GM21528 (cell line): Measurements from ENCODE around the gene GPM6B.

ENCODE experiments used
- ATAC-seq: cut with Tn5 transposase; IDR thresholded peaks from one replicate; pipeline ENCODE4 v1.9.1; 2021; ENCODE audit warnings: mild to moderate bottlenecking, moderate library complexity; ENCODE audit not compliant: unreplicated experiment, low FRiP score

GPM6B gene

DNA sequence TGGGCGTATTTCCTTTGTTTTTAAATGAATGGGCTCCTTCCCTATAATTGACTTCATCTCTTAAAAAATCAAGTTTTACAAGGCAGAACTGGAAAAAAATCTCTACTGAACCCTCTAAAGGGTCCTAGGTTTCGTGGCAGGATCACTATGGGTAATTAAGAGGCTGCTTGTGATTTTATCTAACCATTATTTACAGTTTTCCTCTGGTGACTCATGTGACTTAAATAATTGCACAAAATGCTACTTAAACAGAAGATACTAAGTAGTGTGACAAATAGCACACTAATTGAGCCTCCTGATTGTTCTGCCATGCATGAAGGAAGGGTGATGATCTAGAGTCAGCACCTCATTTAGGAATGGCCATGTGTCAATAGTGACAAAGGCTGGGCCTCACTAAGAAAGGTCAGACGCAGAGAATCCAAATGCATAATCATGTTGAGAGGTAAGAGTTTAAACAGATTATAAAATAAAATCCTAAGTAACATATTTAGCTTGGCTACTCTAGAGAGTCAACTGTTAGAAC lies 46.8 kb downstream of the GPM6B start:
- no peak for ATAC-seq

DNA sequence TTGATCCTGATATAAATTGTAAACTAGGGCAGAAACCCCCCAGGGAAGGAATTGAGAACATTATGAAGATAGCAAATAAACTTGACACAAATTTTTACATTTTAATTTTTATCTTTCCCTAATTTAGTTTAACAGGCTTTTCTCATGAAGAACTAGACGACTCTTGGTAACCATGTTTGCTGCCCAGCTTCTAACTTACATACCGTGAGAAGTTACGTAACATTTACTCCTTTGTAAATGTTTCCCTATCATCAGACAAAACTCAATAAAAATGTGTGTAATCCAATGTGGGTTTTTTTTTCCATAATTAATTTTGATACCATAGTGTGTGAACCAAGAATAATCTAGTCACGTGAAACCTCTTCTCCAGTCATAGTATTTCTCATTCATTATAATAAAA lies 48.0 kb downstream of the GPM6B start:
- no peak for ATAC-seq

GRCh38 chrX:13764765-13765164 lies 52.1 kb downstream of the GPM6B start:
- ATAC-seq: no peak

DNA sequence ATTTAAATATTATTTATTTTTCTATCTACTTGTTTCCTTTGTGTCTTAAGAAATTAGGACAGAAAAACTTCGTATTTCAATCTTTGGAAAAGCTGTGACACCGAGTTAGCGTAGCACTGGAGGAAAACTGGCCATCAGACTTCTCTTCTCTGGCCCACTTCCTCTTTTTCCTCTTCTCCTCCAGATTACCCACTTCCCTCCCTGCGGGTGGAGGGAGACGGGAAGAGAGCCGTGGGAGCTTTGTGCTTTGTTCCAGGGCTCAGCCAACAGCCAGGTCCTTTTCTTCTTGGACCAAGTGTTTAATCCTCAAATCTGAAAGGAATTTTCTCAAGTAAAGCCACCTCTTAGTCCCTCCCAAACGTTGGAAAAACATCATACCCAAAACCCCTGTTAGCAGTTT lies 52.6 kb downstream of the GPM6B start:
- ATAC-seq: no peak

DNA sequence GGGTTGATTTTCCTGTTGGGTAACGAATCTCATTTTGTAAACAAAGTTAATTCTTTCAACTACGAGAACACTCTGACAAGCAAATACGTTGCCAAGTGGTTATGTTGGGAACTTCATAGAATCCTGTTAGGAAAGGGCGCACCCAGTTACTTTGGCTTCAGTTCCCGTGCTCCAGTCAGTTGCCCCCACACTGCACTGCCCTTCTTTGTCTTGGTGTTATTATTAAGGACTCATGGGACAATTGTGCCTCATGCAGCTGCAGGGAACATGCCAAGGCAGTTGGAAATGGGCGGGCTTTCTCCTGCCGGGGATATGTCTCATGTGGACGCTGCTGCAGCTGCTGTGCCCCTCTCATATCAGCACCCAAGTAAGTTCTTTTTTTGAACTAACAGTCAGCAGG lies 53.4 kb downstream of the GPM6B start:
- ATAC-seq: no peak

- no peak for ATAC-seq
Measured at GRCh38 chrX:13761606-13762414, 55.1 kb downstream of the GPM6B start.

DNA sequence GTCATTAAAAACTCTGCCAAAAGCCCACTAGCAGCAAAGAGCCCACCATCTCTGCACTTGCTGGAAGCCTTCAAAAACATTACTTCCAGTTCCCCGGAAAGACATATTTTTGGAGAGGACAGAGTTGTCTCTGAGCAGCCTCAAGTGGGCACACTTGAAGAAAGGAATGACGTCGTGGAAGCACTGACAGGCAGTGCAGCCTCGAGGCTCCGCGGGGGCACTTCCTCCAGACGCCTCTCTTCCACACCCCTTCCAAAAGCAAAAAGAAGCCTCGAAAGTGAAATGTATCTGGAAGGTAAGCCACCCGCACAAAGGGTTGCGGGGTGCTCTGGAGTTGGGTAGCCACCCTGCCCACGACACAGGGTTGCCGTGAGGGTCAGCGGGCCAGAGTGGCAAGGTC lies 56.5 kb downstream of the GPM6B start:
- no peak for ATAC-seq

- peak; percentile 79 for ATAC-seq
Measured at GRCh38 chrX:13759152-13759718, 57.7 kb downstream of the GPM6B start.

DNA sequence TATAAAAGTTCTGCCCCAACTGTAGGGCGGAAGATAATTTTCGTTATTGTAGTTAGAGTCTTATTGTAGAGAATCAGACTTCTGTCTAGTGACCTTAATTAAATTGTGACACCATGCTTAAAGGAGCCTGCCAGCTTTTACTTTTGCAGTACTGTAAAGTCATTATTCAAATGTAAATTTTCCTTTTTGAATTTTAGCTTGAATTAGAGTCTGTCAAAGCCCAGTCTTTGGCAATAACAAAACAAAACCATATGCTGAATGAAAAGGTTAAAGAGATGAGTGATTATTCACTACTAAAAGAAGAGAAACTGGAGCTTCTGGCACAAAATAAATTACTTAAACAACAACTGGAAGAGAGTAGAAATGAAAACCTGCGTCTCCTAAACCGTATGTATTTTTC lies 60.5 kb downstream of the GPM6B start:
- ATAC-seq: no peak

DNA sequence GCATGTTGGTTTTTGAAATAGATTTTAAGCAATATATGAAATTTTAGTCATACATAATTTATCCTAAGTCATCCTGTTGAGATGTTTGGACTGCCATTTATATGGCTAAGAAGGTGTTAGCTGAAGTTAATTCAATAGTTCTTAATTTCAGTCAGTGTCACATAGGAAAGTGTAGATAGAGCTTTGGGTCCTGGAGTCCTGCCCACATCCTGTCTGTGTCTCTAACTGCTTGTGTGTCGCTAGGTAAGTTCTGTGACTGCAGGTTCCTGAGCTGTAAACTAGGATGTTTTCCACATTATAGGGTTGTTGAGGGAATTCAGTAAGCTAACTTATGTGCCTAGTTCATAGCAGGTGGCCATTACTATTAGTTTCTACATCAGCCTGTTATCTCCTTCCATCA lies 61.6 kb downstream of the GPM6B start:
- no peak for ATAC-seq

DNA sequence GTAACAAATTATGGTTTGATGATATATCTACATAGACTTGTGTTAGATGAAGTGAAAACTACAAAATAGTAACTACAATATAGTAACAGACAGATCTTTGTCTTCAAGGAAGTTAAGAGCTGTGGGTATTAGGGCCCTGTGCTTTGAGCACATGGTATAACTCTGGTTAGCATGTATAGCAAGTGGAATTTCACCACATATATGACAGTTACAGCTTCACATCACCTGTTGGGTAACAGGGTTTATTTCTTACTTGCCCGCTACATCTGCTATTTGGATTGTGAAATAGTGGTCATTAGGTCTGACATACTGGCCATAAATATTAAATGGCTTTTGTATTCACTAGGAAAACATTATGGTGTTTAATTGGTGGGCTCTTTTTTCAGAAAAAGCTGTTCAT lies 62.1 kb downstream of the GPM6B start:
- no peak for ATAC-seq

DNA sequence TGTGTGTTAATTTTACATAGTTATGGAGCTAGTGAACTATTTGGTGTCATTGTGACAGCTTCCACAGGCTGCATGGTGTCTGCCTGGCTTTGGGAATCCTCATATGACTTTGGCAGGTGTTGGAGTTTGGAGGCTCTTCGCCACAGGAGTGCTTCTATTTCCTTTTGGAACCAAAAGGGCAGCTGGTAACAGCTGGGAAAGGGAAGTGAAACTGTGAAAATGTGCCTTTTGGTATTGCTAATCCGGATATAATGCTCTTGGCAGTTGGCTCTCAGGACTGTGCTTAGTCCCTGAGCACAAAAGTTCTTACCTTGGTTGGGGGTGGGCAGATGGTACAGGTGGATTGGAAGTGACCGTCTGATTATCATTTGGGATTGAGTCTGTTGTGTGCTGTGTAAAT lies 64.2 kb downstream of the GPM6B start:
- peak; percentile 69 for ATAC-seq

DNA sequence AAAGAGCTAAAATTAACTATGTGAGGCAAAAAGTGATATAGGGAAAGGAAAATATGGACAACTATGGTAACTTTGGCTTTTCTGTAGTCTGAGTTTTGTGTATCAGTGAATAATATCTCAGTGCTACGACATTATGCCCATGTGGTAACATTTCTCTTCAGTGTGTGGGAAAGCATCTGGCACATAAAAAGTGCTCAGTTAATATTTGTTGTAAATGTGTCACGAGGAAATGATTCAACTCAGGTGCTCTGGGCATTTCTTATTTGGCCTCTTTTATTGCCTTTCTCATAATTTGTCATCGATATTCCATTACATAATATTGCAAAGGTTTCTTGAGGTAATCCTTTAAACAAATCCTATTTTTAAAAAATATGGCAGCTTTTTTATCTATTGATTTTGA lies 64.8 kb downstream of the GPM6B start:
- no peak for ATAC-seq

DNA sequence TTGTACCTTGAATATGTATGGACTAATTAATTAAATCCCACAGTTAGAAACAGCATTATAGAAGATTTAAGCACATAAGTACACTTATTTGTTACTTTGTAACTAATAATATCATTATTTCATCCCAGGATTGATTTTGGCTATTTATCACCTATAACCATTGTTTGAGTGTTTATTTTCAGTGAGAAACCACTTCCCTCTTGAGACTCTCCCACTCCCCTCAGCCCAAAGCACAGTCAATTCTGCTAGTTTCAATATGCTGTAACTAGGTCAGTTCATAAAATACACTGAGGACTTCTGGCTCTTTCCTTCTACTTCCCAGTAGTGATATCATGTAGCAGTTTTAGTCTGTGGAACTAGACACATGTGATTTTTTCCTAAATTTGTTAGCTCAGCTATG lies 66.1 kb downstream of the GPM6B start:
- peak; percentile 49 for ATAC-seq

DNA sequence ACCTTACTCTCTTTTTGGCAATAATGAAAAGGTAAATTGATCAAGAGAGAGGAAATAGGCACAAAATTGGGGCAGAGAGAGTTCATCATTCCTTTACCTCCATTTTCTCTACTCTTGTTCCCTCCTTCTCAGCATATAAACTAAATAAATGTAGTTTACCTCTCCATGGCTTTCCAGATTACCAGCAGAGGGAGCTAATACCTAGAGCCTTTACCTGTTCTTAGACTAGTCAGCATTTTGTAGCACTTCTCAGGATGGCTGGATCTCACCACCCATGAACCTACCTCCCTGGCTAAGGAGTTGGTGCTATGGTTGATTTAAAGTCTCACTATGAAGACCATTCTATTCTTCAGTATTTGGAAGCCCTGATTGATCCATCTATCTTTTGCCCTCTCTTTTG lies 66.7 kb downstream of the GPM6B start:
- ATAC-seq: no peak

DNA sequence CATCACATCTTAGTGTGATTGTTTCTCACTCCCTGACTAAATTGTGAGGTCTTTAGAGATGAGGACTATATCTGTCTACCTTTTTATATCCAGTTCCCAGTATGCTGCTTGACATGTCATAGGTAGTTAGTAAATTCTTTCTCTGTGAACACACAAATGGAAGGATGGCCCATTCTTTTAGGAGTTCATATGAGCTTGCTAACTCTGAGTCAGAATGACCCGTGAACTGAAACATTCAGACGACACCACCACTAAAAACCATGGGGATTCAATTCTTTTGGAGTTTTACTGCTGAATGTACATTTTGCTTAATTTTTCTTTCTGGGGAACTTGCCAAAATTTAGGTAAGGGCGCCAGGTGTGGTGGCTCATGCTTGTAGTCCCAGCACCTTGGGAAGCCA lies 68.4 kb downstream of the GPM6B start:
- ATAC-seq: no peak

DNA sequence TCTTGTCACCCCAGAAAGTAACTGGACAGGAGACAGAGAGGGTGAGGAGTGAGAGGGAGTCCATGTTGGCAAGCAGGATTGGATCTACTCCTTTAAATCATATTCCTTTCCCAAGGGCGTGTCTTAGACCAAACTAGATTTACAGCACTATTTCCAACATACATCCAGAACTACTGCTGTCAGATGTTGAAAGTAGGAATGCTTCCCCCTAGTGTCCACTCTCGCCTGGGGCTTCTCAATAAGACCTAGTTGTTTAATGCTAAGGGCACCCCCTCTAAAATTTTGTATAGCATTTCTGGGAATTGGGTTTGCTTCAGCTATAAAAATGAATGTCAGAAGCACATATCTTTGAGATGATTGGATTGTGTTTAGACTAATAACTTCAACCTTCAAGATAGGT lies 69.1 kb downstream of the GPM6B start:
- ATAC-seq: no peak

GRCh38 chrX:13742397-13743176 lies 74.3 kb downstream of the GPM6B start:
- ATAC-seq: peak; percentile 95

GRCh38 chrX:13741695-13742094 lies 75.2 kb downstream of the GPM6B start:
- ATAC-seq: no peak

DNA sequence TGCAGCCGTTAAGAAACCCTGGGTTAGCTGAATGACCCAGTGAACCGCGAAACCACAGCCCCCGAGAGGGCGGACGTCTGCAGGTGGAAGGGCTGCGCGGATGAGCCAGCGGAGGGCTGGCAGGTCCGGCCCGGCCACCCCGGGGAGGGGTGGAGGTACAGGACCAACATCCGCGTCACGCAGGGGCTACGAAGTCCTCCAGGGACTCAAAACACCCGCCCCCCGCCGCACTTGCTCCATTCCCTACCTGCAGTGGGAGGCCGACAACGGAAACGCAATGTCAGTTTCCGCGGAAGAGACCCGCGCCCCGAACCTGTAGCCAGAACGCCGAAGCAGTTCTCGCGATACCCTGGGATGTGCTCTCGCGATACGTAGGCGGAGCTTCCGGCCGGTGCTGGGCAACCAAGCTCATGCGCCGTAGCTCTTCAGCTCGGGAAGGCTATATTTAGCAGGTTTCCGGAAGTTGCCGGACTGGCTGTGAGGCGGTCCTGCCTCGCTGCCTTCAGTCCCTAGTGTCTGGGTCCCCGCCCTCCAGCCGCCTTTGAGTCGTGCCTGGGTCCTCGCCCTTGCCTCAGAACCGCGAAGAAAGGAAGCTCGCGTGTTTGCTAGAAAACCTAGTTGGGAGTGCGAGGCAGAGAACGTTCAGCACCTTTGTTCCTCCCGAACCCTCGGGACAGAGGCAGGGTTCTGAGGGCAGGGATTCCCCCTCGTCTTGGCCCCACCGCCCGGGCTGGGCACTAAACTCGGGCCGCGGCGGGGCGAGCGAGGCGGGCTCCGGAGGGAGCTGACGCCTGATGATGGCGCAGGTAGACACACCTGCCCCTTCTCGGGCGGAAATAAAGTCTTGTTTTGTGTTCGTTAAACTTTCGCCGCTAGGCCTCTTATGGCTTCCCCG lies 82.4 kb downstream of the GPM6B start, which contains the start of the genes OFD1 and TRAPPC2:
Gene OFD1 (plus strand): TSS at position 471 of the 895 bp plus-strand sequence. CDS start 324 bp downstream, at position 795.
Gene TRAPPC2 (minus strand): TSS at position 343 of the 895 bp plus-strand sequence. CDS start 14,657 bp downstream, outside the sequence.
- peak; percentile 84 for ATAC-seq
